ENCODE results near the gene TAL1.
A peak's percentile ranks its signal among the peaks of the same experiment; 100 is the strongest.
"Not testable (repeated sequence)": the region's sequence is repeated elsewhere in the genome, so short reads cannot be mapped to it uniquely, and the experiment has no call there.

The TAL1 gene

DNA sequence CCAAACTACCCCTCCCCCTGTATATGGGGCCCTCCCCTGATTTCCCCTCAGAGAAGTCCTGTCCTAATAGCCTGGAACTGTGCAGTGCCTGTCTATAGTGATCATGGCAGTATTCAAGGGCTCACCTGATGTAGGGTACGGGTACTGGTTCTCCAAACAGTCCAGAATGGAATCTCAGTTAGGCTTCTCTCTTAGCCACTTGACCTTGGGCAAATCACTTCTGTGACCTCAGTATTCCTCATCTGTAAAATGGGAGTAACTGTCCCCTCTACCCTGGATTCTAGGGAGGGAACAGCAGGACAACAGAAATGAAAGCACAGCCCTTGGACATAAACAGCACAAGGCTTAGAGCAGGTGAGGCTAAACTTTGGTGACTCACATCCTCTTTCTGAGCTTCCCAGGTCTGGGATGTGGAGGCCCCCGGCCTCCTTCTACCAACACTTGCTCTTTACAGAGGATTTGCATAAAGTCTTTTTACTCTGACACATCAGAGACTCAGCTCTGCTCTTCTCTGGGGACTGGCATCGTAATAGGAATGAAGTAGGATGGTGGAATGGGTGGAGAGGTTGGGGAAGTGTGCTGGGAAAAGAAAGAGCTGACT, 22.2 kb downstream of the TAL1 start:
- DNase-seq, result no peak
- Mint-ChIP-seq H3K4me1 (ENCODE audit: low read depth) (peaks cover 2% of the 10 kb centered on the region), H3K27ac (no peak overlapping the region), H3K9me3 (no peaks in the 10 kb centered on the region), H3K36me3 (ENCODE audit: low read depth) (no peaks in the 10 kb centered on the region), H3K4me3 (no peak overlapping the region), H3K27me3 (peaks cover 30% of the 10 kb centered on the region)

DNA sequence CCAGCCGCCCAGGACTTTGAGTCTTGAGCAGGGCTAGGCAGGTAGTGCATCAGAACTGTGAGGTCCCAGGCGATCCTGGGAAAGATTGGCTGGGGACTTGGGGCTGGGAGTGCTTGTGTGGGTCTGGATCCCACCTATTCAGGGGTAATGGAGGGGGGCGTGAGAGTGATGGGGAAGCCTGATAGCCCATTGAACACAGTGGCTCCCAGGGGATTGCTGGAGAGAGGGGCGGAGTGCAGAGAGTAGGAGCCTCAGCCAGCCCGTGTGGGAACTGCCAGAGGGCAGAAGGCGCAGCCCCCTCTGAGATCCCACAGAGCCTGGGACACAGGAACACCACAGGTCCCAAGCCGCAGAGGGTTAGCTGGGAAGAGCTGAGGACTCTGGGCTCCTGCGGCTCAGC, 22.9 kb downstream of the TAL1 start:
- DNase-seq, result no peak
- no peak overlapping the region for H3K27ac Mint-ChIP-seq
- no peaks in the 10 kb centered on the region for H3K9me3 Mint-ChIP-seq
- no peaks in the 10 kb centered on the region for H3K36me3 Mint-ChIP-seq (ENCODE audit: low read depth)
- no peak overlapping the region for H3K4me3 Mint-ChIP-seq
- peaks cover 37% of the 10 kb centered on the region for H3K27me3 Mint-ChIP-seq
- H3K4me1 Mint-ChIP-seq (ENCODE audit: low read depth), result peaks cover 2% of the 10 kb centered on the region

DNA sequence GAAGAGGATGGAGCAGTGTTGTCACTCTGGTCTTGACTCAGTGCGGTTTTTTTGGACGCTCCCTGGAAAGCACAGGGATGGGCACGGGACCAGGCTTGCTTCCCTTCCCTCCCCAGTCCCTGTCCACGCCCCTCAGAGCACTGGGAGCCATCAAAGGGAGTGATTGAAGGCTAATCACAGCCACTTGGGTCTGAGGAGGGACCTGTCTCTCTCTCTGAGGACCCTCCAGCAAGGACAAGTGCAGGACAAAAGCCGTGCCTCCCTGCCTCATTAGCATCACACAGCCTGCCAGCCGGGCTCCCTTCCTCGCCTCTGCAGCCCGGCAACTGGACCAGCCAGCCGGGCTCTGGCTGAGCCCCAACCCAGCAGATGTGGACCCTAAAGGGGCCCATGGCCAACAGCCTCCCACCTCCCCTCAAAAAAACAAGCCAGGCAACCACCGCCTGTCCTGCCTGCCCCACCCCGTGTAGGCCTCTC, 23.6 kb downstream of the TAL1 start:
- no peaks in the 10 kb centered on the region for H3K9me3 Mint-ChIP-seq
- peaks cover 5% of the 10 kb centered on the region for H3K4me1 Mint-ChIP-seq (ENCODE audit: low read depth)
- H3K4me3 Mint-ChIP-seq, result no peak overlapping the region
- peaks cover 43% of the 10 kb centered on the region for H3K27me3 Mint-ChIP-seq
- no peak overlapping the region for H3K27ac Mint-ChIP-seq
- no peaks in the 10 kb centered on the region for H3K36me3 Mint-ChIP-seq (ENCODE audit: low read depth)
- DNase-seq, result no peak

DNA sequence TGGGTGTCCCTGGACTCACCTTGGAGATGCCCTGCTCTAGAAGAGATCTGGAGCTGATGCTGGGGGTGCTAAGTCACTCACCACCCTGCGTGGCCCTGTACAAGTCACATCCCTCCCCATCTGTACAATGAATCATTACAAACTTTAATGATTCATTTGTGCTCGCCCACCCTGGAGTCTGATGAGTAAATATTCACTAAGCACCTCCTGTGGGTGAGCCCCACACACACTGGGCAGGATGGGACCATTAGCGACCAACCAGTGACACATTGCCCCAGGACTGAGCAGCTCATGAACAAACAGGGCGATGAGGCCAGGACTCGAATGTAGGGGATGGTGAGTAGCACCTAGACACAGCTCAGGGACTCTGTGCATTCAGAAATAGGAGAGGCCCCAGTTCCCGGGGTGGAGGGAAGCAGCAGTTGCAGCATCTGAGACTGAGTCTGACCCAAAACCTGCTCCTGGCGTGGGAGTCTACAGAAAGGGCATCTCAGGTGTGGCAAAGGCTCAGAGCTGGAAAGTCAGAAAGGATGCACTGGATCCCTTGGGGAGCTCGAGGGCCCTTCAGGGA, 24.1 kb downstream of the TAL1 start:
- Mint-ChIP-seq H3K27me3 (peaks cover 47% of the 10 kb centered on the region), H3K4me3 (no peak overlapping the region), H3K9me3 (no peaks in the 10 kb centered on the region), H3K36me3 (ENCODE audit: low read depth) (no peaks in the 10 kb centered on the region), H3K4me1 (ENCODE audit: low read depth) (peaks cover 6% of the 10 kb centered on the region), H3K27ac (no peak overlapping the region)
- no peak for DNase-seq

DNA sequence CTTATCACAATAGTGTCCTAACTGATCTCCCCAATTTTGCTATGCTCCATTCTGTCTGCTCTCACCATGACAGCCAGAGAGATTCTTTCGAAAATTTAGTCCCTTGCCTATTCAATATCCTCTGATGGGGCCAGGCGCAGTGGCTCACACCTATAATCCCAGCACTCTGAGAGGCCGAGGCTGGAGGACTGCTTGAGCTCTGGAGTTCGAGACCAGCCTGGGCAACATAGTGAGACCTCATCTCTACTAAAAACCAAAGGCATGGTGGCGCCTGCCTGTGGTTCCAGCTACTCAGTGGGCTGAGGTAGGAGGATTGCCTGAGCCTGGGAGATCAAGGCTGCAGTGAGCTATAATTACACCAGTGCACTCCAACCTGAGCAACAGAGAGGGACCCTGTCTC, 26.1 kb downstream of the TAL1 start:
- H3K27me3 Mint-ChIP-seq, result peaks cover 50% of the 10 kb centered on the region
- no peak overlapping the region for H3K4me3 Mint-ChIP-seq
- no peaks in the 10 kb centered on the region for H3K9me3 Mint-ChIP-seq
- no peak overlapping the region for H3K27ac Mint-ChIP-seq
- peaks cover 6% of the 10 kb centered on the region for H3K4me1 Mint-ChIP-seq (ENCODE audit: low read depth)
- H3K36me3 Mint-ChIP-seq (ENCODE audit: low read depth), result no peaks in the 10 kb centered on the region
- DNase-seq, result no peak

DNA sequence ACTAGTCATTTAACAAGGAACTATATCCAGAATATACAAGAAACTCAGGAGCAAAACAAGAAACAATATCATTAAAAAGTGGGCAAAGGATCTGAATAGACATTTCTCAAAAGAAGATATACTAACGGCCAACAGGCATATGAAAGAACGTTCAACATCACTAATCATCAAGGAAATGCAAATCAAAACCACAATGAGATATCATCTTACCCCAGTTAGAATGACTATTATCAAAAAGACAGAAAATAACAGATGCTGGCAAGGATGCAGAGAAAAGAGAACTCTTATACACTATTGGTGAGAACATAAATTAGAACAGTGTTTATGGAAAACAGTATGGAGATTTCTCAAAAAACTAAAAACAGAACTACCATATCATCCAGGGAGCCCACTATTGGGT, 28.5 kb downstream of the TAL1 start:
- H3K9me3 Mint-ChIP-seq; H3K4me3 Mint-ChIP-seq; H3K27ac Mint-ChIP-seq; H3K4me1 Mint-ChIP-seq (ENCODE audit: low read depth); H3K36me3 Mint-ChIP-seq (ENCODE audit: low read depth); DNase-seq: not testable (repeated sequence)
- peaks cover 49% of the 10 kb centered on the region for H3K27me3 Mint-ChIP-seq

DNA sequence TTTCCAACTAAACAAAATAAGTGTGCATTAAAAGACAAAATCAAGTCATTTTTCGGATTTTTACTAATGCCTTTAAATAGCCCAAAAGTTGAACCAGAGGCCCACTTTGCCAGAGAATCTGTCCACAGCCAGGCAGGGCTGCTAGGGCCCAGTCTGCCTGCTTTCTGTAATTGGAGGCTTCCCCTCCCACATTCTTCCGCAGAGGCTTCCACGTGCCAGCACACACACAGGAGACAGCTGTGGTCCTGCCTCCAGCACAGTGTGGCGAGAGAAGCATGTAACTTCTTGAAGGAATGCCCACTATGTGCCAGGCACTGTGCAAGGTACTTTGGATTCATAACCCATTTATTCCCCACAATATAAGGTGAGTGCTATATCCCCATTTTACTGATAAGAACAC, 30.8 kb downstream of the TAL1 start:
- Mint-ChIP-seq H3K9me3 (no peaks in the 10 kb centered on the region), H3K4me1 (ENCODE audit: low read depth) (peaks cover 4% of the 10 kb centered on the region), H3K27ac (no peak overlapping the region), H3K27me3 (peaks cover 58% of the 10 kb centered on the region), H3K4me3 (no peak overlapping the region), H3K36me3 (ENCODE audit: low read depth) (no peaks in the 10 kb centered on the region)
- DNase-seq, result no peak

DNA sequence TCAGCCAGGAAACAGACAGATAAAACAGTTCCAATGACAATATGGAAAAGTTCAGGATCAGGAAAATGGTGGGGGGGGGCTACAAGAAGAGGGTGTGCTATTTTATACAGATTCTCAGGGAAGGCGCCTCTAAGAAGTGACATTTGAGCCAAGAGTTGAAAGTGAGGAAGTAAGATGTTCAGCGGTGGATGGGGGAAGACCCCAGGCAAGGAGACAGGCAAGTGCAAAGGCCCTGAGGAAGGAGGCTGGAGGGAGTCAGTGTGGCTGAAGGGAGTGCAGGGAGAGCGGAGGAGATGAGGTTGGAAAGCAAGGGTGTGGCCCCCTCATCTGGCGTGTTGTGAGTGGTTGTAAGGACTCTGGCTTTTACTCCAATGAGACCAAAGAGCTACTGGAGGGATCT, 33.8 kb downstream of the TAL1 start:
- H3K4me1 Mint-ChIP-seq (ENCODE audit: low read depth), result no peaks in the 10 kb centered on the region
- H3K36me3 Mint-ChIP-seq (ENCODE audit: low read depth), result no peaks in the 10 kb centered on the region
- H3K9me3 Mint-ChIP-seq, result no peaks in the 10 kb centered on the region
- peaks cover 42% of the 10 kb centered on the region for H3K27me3 Mint-ChIP-seq
- H3K27ac Mint-ChIP-seq, result no peak overlapping the region
- no peak for DNase-seq
- no peak overlapping the region for H3K4me3 Mint-ChIP-seq

DNA sequence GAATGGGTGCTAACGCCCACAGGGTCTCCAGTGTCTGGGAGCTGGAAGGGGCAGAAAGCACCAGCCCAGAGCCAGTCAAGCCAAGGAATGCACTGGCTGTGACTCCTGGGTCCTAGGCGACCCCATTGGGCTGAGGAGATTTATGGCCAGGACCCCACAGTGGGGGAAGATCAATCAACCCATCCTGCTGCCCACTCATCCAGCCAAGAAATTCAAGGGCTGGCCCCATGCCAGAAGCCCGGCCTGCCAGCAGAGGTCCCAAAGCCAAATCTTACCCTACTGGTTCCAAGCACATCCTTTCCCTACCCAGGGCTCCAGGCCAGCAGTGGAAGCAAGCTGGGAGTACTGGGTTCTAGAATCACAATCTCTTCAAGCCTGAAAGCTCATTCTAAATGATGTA, 35.4 kb downstream of the TAL1 start:
- Mint-ChIP-seq H3K36me3 (ENCODE audit: low read depth) (no peaks in the 10 kb centered on the region), H3K4me3 (no peak overlapping the region), H3K9me3 (no peaks in the 10 kb centered on the region), H3K27ac (no peak overlapping the region), H3K27me3 (peaks cover 50% of the 10 kb centered on the region), H3K4me1 (ENCODE audit: low read depth) (no peaks in the 10 kb centered on the region)
- DNase-seq, result no peak

DNA sequence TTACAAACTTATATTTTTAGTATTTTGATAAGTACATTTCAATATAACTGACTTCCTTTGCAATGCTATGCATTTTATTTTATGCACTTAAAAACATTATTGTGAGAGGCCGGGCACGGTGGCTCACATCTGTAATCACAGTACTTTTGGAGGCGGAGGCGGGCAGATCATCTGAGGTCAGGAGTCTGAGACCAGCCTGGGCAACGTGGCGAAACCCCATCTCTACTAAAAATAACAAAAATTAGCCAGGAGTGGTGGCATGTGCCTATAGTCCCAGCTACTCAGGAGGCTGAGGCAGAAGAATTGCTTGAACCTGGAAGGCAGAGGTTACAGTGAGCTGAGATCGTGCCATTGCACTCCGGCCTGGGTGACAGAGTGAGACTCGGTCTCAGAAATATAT, 36.0 kb downstream of the TAL1 start:
- DNase-seq; H3K9me3 Mint-ChIP-seq; H3K27ac Mint-ChIP-seq; H3K4me1 Mint-ChIP-seq (ENCODE audit: low read depth); H3K4me3 Mint-ChIP-seq; H3K36me3 Mint-ChIP-seq (ENCODE audit: low read depth): not testable (repeated sequence)
- H3K27me3 Mint-ChIP-seq, result peaks cover 45% of the 10 kb centered on the region

DNA sequence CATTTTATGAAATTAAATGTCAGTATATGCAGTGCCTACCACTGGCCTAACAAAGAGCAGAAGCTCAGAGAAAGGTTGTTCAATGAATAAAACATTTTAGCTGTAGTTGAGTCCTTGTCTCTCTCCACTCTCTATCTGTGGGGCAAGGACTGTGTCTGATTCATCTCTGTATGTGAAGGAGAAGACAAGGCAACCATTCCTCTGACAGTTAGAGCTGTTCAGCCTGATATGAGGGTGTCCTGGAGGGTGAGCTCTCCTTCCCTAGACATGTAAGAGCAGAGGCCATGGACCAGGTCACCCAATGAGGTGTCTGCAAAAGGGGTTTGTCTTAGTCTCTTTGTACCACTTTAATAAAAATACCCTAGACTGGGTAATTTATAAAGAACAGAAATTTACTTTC, 37.7 kb downstream of the TAL1 start:
- no peak for DNase-seq
- Mint-ChIP-seq H3K4me3 (no peak overlapping the region), H3K27ac (no peak overlapping the region), H3K27me3 (peaks cover 37% of the 10 kb centered on the region), H3K4me1 (ENCODE audit: low read depth) (no peaks in the 10 kb centered on the region), H3K9me3 (no peaks in the 10 kb centered on the region), H3K36me3 (ENCODE audit: low read depth) (no peaks in the 10 kb centered on the region)

DNA sequence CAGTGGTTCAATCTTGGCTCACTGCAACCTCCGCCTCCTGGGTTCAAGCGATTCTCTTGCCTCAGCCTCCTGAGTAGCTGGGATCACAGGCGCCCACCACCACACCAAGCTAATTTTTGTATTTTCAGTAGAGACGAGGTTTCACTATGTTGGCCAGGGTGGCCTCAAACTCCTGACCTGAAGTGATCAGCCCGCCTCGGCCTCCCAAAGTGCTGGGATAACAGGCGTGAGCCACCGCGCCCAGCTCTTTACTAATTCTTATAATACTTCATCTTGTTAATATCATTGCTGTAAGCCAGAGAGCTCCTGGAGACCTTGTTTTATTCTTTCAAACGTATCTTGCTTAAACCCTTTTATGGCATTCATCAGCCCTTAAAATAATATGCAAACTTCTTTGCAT, 38.5 kb downstream of the TAL1 start:
- DNase-seq; H3K36me3 Mint-ChIP-seq (ENCODE audit: low read depth); H3K4me1 Mint-ChIP-seq (ENCODE audit: low read depth); H3K27ac Mint-ChIP-seq; H3K4me3 Mint-ChIP-seq; H3K9me3 Mint-ChIP-seq: not testable (repeated sequence)
- H3K27me3 Mint-ChIP-seq, result peaks cover 29% of the 10 kb centered on the region

DNA sequence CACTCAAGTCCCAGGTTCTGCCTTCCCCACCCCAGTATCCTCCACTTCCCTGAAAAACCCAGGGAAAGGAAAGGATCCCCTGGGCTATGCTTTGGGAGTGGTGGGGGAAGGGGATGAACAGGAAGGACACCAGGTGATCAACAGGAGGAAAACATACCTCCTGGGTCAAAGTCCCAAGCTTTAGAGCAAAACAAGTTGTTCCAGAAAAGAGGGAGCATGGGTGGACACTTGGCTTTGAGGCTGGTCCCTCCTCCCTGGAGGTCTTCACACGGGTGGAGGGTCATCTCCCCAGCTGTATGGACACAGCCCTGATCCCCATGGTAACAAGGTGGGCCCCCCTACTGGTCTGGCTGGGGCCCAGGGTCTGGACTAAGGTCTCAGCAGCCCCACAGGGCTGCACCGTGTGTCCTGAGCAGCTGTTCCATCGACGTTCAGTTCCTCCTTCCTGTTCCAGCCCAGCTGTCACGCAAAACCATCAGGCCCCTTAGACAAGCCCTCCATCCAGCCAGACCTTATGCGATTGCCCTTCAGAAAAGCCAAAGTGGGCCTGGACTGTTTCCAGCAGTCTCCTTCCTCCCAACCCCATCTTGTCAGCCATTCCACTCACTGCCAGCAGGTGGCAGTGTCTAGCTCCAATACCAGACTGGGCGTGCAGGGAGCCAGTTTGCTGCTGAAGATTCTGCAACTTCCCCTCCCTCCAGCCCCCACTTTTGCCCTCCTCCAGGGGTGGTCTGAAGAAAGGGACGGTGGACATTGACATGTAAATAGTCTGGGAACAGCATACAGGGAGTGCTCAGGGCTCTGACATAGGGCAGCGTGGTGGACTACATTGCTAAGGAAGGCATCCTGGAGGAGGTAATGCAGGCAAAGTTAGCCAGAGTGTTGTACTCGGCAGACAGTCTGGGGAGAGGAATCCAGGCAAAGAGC, 39.3 kb downstream of the TAL1 start:
- Mint-ChIP-seq H3K4me1 (ENCODE audit: low read depth) (no peaks in the 10 kb centered on the region), H3K27me3 (peaks cover 21% of the 10 kb centered on the region), H3K36me3 (ENCODE audit: low read depth) (no peaks in the 10 kb centered on the region), H3K4me3 (no peak overlapping the region), H3K9me3 (no peaks in the 10 kb centered on the region), H3K27ac (no peak overlapping the region)
- peak; percentile 81 for DNase-seq

DNA sequence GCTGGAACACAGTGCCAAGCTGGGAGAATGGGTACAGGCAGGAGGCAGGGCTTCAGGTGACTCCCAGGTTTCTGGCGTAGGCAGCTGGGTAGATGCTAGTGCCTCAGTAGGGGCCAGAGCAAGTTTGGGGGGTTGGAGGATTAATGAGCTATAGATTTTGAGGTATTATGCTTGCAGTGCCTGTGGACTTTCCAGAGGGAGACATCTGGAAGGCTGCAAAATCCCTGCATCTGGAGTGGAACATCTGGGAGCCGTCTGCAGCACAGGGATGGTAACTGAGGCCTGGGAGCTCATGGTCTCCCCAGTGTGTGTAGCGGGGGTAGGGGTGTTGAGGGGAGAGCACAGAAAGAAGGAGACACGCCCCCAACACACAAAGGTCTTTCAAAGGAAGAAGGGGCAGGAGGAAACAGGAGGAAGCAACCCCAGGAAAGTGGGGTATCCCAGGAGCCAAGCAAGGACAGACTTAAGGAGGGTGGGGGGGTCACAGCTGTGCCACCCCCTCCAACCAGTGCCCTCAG, 40.0 kb downstream of the TAL1 start:
- peaks cover 17% of the 10 kb centered on the region for H3K27me3 Mint-ChIP-seq
- DNase-seq, result no peak
- H3K9me3 Mint-ChIP-seq, result no peaks in the 10 kb centered on the region
- H3K4me3 Mint-ChIP-seq, result no peak overlapping the region
- no peaks in the 10 kb centered on the region for H3K36me3 Mint-ChIP-seq (ENCODE audit: low read depth)
- H3K4me1 Mint-ChIP-seq (ENCODE audit: low read depth), result no peaks in the 10 kb centered on the region
- H3K27ac Mint-ChIP-seq, result no peak overlapping the region

DNA sequence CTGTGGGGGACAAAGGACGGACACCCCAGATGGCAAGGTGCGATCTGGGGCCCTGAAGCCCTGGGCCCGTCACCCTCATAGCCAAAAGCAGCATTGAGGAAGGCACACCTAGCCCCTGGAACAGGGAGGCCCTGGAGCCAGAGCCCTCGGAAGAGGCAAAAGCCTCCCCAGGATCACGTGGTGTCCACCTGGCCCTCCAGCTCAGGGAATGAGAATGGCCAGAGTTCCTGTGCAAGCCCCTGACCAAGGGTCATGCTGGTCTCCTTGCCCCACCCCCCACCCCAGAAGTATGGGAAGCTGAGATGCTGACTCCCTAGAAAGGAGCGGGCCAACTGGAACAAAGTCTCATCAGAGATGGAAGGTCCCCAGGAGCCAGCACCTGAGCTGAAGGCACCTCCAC, 41.2 kb downstream of the TAL1 start:
- H3K36me3 Mint-ChIP-seq (ENCODE audit: low read depth), result no peaks in the 10 kb centered on the region
- H3K4me3 Mint-ChIP-seq, result no peak overlapping the region
- no peaks in the 10 kb centered on the region for H3K4me1 Mint-ChIP-seq (ENCODE audit: low read depth)
- H3K9me3 Mint-ChIP-seq, result no peaks in the 10 kb centered on the region
- H3K27ac Mint-ChIP-seq, result no peak overlapping the region
- DNase-seq, result no peak
- peaks cover 17% of the 10 kb centered on the region for H3K27me3 Mint-ChIP-seq

All from activated T-cell treated with anti-CD3 and anti-CD28 coated beads, Interleukin-2, amount 50 U/mL, for 24 hours (primary cell).